Activated CD4-positive, alpha-beta T cell treated with anti-CD3 and anti-CD28 coated beads, Interleukin-10, Interleukin-2, amounts not matched to agents 100 ng/mL and 50 ng/mL, durations not matched to agents 16 hours and 8 hours (primary cell): ENCODE measurements around the gene GSS.
A peak's percentile ranks its signal among the peaks of the same experiment; 100 is the strongest.

Experiments used
- DNase-seq: peaks from one replicate; pipeline ENCODE4 v3.0.0-alpha.2; 2020

The GSS gene

DNA sequence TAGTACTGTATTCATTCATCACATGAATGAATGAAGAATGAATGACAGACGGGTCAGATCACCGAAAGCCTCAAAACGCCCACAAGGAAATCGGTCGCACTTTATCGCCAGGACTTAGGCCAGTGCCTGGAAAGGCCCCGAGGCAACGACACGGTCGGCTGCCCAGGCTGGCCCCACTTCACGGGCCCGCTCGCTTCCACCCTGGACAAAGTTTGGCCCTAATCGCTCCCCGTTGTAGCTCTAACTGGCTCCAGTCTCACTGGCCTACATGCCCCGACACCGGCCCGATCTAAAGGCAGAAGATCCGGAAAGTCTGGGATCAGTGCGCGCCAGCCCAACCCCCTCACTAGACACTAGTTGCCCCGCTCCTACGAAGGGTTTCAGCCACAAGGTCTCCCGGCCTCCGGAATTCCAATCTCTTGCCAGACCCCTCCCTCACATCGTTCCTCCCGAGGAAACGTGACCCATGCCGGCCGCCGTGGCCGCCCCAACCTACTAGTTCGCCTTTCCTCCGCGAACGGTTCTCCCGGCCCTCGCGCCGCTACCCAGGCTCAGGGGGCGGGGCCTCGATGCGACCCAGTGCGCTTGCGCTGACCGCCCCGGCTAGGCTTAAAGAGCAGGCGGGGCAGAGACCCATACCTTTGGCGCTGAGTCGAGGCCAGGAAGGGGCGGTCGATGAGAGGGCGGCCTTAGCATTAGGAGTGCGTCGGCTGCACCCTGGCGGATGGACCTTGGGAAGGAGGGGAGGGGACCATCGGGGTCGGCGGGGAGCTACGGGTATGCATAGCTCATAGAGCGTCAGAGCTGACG lies at the start of gene GSS, which contains the start of gene MYH7B:
Gene GSS, minus strand, starts transcription at position 576 of the 810 bp plus-strand sequence. CDS start 3,954 bp downstream, outside the sequence.
Gene MYH7B, plus strand, starts transcription at position 638 of the 810 bp plus-strand sequence. CDS start 22,138 bp downstream, outside the sequence.
- peak; percentile 98 for DNase-seq

DNA sequence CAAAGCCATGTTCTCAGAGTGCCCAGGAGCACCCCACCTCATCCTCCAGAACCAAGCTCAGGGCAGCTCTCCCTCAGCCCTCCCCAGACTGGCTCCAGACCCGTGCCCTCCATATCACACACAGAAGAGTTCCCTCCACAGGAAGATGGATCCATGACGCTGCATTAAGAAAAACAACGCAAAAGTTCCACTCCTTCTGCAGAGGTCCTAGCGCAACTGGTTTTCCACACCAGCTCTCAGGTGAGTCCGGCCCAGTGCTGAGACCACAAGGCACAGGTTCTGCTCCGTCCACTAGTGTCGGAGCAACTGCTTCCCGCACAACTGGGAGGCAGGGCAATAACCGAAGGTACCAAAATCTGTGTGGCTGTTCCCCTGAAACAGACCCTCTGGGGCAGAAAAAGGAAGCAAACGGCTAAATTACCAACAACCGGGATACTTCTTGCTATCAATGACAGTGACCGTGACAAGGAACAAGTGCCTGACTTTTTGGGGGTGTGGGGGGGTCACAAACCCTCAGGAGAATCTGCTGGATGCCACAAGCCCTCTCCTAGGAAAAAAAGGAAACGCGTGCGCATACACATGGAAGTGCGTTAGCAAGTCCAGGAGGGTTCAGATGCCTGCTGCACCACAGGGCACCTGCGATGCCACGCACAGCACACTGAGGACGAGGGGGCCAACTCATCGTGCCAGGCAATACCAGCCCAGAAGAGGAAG lies 49.3 kb upstream of the GSS start:
- DNase-seq: no peak

DNA sequence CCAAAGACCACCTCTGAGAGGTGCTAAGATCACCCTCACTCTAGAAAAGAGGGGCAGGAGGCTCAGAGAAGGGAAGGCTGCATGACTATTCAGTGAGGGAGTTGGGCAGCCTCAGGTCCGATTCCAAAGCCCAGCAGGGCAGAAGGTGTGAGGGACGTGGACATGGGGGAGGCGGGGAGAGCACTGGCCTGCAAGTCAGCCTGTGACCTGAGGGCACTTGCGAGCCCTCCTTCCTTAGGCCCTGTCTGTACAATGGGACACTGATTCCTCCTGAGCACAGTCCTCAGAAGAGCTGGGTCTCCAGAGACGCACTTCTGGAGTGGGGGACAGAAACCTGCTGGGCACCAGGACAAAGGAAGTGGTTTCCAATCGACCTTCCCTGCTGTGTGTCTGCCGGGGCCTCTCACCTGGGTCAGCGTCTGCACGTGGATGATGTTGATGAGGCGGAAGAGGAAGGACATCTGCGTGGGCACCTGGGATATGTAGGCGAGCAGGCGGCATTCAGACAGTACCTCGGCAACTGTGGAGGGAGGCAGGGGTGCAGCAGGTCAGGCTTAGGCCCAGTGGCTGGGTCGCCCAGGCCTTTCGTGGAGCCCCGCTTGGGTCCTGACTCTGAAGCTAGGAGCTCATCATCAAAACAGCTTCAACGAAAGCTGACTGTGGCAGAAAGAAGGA lies 48.6 kb upstream of the GSS start:
- DNase-seq: no peak

DNA sequence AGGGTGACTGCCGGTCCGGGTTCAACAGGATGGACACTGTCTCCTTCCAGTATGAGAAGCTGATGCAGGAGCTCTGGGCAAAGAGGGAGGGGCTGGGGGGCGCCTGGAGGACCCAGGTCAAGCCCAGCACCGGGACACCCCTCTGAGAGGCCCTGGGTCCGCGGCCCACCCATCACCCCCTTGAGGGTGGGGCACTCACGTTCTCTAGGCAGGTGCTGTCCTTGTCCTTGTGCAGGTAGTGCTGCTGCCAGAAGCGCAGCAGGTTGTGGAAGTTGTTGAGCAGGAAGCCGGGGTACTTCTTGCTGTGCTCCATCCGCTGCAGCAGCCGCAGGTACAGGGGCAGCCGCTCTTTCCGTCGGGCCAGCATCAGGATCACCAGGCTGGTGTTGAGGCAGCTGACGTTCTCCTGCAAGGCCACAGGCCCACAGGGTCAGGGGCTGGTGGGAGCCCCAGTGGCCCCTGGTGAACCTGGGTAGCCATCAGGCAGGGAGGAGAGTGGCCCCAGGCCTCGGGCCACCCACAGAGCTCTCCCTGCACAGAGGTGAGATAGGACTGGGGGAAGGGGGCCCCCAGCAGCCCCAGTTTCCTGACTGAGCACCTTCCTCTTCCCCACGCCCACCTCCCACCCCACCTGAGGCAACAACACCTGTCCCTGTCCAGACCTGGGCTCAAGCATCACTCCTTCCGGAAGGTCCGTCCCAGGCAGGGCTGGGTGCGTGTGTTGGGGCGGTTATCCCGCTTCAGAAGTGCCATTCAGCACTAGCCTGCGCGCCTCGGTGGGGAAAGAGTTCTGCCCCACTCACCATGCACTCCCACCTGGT lies 47.8 kb upstream of the GSS start:
- DNase-seq: no peak

DNA sequence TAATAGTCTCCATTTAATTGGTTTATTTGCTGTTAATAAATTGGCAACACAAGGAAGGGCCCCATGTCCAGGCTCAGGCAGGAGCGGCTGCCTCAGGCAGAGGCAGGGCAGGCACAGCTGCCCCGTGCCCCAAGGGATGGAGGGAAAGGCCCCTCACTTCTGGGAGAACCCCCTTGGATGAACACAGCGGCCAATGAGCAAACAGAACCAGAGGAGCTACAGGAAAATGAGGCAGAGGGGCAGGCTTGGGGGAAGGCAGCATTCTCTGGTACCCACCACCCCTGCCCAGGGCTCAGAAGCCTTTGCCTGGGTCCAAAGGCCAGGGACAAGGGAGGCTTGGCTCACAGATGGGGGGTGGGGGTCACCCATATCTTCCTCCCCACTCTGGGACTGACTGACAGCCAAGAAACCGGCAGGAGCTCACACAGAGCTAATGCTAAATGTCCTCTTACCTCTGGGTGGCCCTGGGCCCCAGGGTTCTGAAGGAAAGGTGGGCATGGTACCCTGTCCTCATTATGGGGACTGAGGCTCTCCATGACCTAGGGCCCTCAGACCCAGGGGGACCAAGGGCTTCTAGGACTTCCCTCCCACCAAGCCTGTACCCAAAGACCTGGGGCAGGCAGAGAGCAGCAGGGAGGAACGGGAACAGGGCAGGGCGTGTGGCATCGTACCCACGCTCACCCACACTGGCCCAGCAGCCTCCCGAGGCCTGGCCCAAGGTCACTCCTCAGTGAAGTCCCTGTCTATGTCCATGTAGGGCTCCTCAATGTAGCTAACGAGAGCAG lies 47.0 kb upstream of the GSS start:
- no peak for DNase-seq

DNA sequence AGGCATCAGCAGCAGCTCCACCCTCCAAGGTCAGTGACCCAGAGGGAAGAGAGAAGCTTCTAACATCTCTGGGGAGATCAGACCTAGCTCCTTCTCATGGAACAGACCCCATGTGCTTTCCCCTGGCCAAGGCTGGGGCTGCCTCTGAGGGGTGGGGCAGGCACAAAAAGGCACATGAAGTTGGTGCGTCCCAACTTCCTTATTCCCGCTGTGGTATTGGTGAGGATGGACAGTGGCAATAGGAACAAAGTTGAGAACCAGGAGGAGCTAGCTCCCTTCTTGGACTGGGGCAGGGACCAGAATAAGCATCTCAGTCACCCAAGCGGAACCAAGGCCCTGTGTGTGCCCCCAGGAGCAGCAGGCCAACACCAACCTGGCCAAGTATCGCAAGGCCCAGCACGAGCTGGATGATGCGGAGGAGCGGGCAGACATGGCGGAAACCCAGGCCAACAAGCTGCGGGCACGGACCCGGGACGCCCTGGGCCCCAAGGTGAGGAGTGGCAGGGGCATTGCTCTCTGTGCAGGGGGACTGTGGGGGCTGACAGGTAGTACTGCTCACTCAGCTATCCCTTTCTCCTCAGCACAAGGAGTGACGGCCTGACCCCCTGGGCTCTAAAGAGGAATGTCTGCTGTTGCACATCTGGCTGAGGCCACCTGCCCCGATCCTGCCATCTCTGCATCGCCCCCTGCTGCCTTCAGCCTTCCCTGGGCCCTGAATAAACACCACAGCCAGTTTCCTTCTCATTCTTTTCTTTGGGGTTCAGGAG lies 46.2 kb upstream of the GSS start:
- no peak for DNase-seq

DNA sequence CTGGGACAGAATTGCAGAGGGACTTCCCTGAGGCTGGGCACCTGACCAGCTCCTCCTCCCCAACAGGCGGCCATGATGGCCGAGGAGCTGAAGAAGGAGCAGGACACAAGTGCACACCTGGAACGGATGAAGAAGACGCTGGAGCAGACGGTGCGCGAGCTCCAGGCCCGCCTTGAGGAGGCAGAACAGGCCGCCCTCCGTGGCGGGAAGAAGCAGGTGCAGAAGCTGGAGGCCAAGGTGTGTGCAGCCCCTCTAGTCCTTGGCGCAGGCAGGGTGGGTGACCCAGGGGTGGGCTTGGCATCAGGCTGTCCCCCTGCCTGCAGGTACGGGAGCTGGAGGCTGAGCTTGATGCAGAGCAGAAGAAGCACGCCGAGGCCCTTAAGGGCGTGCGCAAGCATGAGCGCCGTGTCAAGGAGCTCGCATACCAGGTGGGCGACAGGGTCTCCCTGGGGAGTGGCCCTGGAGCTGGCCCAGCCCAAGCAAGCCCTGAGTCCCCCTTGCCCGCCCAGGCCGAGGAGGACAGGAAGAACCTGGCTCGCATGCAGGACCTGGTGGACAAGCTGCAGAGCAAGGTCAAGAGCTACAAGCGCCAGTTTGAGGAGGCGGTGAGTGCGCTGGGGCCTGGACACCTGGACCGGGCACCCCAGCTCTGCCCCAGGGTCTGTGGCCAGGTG lies 45.5 kb upstream of the GSS start:
- DNase-seq: no peak

DNA sequence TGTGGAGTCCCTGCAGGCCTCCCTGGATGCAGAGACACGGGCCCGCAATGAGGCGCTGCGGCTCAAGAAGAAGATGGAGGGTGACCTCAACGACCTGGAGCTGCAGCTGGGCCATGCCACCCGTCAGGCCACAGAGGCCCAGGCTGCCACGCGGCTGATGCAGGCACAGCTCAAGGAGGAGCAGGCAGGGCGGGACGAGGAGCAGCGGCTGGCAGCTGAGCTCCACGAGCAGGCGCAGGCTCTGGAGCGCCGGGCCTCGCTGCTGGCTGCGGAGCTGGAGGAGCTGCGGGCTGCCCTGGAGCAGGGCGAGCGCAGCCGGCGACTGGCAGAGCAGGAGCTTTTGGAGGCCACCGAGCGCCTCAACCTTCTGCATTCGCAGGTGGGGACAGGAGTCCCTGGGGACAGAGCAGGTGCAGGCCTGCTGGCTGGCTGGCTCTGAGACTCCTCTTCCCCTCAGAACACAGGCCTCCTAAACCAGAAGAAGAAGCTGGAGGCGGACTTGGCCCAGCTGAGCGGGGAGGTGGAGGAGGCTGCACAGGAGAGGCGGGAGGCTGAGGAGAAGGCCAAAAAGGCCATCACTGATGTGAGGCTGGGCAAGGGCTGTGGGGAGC lies 44.8 kb upstream of the GSS start:
- DNase-seq: no peak

DNA sequence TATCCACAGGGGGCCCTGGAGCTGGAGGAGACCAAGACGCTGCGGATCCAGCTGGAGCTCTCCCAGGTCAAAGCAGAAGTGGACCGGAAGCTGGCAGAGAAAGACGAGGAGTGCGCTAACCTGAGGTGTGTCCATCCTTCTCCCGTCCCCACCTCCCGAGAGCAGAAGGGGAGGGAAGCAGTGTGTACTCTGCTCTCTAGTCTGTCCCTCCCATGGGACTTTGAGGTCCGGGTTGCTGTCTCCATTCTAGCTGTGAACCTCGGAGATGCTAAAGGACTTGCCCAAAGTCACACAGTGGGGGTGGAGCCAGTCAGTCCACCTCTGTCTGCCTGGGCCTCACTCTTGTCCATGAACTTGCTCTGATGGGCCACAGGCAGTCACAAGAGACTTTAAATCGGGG lies 44.2 kb upstream of the GSS start:
- no peak for DNase-seq

DNA sequence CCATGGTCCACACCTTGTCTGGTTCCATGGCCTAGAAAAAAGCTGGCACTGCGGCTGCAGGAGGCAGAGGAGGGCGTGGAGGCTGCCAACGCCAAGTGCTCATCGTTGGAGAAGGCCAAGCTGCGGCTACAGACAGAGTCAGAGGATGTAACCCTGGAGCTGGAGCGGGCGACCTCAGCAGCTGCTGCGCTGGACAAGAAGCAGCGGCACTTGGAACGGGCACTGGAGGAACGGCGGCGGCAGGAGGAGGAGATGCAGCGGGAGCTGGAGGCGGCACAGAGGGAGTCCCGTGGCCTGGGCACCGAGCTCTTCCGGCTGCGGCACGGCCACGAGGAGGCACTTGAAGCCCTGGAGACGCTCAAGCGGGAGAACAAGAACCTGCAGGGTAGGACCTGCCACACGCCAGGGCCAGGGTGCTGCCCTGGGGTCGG lies 43.4 kb upstream of the GSS start:
- no peak for DNase-seq

DNA sequence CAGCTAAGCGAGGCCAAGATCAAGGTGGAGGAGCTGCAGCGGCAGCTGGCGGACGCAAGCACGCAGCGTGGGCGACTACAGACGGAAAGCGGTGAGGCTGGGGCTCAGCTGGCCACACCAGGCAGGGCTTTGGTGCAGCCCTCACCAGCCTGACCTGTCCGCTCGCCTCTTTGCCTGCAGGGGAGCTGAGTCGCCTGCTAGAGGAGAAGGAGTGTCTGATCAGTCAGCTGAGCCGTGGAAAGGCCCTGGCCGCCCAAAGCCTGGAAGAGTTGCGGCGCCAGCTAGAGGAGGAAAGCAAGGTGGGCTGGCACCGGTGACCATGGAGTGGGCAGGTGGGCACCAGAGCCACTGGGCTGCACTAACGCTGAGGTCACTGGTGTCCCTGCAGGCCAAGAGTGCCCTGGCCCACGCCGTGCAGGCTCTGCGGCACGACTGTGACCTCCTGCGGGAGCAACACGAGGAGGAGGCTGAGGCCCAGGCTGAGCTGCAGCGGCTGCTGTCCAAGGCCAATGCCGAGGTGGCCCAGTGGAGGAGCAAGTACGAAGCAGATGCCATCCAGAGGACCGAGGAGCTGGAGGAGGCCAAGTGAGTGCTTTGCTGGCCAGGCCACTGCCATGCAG lies 42.8 kb upstream of the GSS start:
- DNase-seq: no peak

DNA sequence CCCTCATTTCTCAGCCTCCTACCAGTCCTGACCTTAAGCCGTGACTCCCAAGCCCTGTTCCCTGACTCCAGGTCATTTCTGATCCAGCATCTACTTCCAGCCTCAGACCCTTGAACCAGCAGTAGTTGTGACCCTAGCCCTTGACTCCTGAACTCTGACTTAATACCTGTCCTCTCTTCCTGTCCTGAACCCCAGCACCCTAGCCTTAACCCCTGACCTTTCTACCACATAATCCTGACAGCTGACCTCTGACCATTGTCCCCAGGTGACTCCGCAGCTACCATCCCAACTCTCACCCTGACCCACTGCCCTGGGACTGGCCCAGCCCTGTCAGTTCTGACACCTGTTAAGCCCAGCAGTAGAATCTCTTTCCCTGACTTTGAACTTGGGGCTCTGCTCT lies 42.2 kb upstream of the GSS start:
- DNase-seq: no peak

DNA sequence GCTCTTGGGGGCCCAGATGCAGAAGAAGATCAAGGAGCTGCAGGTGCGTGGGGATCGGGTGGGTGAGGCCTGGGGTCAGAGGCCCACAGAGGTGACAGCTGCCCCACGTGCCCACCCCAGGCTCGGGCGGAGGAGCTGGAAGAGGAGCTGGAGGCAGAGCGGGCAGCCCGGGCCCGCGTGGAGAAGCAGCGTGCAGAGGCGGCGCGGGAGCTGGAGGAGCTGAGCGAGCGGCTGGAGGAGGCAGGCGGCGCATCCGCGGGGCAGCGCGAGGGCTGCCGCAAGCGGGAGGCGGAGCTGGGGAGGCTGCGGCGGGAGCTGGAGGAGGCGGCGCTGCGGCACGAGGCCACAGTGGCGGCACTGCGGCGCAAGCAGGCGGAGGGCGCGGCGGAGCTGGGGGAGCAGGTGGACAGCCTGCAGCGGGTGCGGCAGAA lies 41.5 kb upstream of the GSS start:
- DNase-seq: peak; percentile 19

DNA sequence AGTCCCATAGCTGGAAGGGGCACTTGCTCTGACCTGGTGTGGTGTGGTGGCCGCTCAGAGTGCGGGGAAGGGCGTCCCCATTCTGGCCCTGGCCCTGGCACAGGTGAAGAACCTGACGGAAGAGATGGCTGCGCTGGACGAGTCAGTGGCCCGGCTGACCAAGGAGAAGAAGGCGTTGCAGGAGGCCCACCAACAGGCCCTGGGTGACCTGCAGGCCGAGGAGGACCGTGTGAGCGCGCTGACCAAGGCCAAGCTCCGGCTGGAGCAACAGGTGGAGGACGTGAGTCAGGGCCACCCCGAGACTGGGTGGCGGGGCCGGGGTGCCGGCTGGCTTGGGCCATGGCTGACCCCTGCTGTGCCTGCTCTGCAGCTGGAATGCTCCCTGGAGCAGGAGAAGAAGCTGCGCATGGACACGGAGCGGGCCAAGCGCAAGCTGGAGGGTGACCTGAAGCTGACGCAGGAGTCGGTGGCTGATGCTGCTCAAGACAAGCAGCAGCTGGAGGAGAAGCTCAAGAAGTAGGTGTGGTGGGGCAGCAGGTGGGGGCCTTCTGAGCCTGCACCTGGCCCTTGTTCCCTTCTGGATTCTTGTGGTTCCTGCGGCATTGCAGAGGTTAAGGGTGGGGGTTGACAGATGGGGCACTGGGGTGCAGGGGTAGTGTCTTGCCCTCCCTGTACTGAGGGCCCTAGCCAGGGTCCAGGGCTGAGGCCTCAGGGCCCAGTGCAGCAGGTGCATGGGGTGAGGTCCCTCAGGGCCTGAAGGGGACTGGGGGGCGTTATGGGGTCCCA lies 40.8 kb upstream of the GSS start:
- no peak for DNase-seq

DNA sequence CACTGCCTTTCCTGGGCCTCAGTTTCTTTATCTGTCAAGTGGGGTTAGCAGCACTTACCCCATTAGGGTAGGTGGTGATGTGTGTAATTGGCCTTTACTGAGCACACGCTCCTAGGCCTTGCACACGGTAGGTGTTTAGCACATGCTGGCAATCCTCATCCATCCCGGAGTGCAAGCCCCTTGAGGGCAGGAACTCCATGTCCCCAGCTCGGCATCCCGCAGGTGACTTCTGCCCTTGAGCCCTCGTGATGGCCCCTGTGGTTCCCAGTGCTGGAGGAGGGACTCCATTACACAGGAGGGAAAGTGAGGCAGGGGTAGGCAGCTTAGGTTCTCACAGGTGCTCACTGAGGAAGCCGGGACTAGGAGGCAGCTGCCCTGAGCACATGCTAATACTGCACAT lies 40.1 kb upstream of the GSS start:
- no peak for DNase-seq

DNA sequence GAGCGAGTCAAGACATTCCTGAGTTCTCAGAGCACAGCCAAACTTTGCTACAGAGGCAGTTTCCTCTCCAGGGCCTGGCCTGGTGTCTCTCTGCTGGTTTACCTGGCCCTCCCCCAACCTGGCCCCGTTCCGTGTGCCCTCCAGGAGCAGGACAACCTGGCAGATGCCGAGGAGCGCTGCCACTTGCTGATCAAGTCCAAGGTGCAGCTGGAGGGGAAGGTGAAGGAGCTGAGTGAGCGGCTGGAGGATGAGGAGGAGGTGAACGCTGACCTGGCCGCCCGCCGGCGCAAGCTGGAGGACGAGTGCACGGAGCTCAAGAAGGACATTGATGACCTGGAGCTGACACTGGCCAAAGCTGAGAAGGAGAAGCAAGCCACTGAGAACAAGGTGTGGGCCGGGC lies 39.6 kb upstream of the GSS start:
- DNase-seq: no peak

DNA sequence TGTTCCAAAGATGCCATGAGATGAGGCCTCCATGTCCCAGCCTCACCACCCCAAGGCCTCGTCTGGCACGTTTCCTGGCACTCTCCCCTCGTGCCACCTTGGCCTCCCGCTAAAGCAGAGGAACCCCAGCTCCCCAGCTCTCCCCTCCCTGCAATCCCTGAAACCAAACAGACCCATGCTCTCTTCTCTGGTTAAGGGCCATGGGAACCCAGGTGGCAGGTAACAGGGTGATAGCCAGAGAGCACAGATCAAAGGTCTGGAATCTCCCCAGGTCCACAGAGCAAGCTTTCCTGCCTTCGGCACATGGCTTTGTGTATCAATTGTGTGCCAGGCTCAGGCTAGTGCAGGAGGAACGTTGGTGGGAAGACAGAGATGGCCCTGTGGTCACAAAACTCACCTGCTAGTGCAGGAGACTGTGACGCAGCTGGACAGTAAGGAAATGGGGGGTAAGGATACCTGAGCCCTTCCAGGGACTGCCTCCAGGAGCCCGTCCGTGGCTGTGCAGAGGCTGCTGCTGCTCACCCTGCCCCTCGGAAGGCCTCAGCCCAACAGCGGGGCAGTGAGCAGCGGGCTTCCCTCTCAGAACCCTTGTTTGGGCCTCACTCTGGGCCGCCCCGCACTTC lies 39.0 kb upstream of the GSS start:
- no peak for DNase-seq

DNA sequence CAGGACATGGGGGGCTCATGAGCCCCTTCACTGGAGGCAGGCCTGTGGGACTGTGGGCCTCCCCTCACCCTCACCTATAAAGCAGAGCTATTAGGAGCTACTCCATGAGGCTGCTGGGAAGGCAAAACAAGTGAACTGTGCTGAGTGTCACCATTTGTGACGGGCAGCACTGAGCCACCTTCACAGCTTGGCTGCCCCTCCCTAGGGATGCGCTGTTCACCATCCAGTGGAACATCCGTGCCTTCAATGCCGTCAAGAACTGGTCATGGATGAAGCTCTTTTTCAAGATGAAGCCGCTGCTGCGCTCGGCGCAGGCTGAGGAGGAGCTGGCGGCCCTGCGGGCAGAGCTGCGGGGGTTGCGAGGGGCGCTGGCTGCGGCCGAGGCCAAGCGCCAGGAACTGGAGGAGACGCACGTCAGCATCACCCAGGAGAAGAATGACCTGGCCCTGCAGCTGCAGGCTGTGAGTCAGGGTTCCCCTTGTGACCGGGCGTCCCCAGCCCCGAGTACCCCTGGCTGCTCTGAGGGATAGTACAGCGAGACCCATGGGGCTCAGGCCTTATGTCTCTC lies 38.4 kb upstream of the GSS start:
- DNase-seq: no peak
